Parathyroid adenoma (tissue), 2 donors: Measurements from ENCODE around the gene SEMA4B.

Experiments
- H2AFZ ChIP-seq: fragments of 300-600 bp; sonication (generic); one replicate; pipeline ENCODE4 v1.7.0; 2017; ENCODE audit warnings: antibody characterized with exemption, mild to moderate bottlenecking
- H3K27ac ChIP-seq: fragments of 300-600 bp; sonication (generic); one replicate; pipeline ENCODE4 v1.7.0; 2017
- H3K27me3 ChIP-seq: fragments of 300-600 bp; sonication (generic); one replicate; pipeline ENCODE4 v1.7.0; 2017; ENCODE audit warnings: low read length; ENCODE audit not compliant: control insufficient read depth, insufficient read depth
- H3K36me3 ChIP-seq: fragments of 300-600 bp; sonication (generic); one replicate; pipeline ENCODE4 v1.7.0; 2017; ENCODE audit warnings: low read length; ENCODE audit not compliant: control insufficient read depth, insufficient read depth
- H3K4me1 ChIP-seq: fragments of 300-600 bp; sonication (generic); one replicate; pipeline ENCODE4 v1.7.0; 2017; ENCODE audit warnings: control low read depth
- H3K4me2 ChIP-seq: fragments of 300-600 bp; sonication (generic); one replicate; pipeline ENCODE4 v1.7.0; 2017; ENCODE audit warnings: low read length
- H3K4me3 ChIP-seq: fragments of 300-600 bp; sonication (generic); one replicate; pipeline ENCODE4 v1.7.0; 2017; ENCODE audit warnings: low read depth, low read length
- H3K79me2 ChIP-seq: fragments of 300-600 bp; sonication (generic); one replicate; pipeline ENCODE4 v1.7.0; 2017; ENCODE audit warnings: control low read depth
- H3K9ac ChIP-seq: fragments of 300-600 bp; sonication (generic); one replicate; pipeline ENCODE4 v1.7.0; 2017; ENCODE audit warnings: mild to moderate bottlenecking
- H3K9me3 ChIP-seq: fragments of 300-600 bp; sonication (generic); one replicate; pipeline ENCODE4 v1.7.0; 2017; ENCODE audit warnings: low read length; ENCODE audit not compliant: control insufficient read depth
- TF ChIP-seq, protein P1 (sequence below): fragments of 300-600 bp; sonication (generic); IDR thresholded peaks from one replicate; pipeline ENCODE4 v1.7.0; 2017; ENCODE audit warnings: antibody characterized with exemption, mild to moderate bottlenecking
- donor health status: primary hyperparathyroidism.

The SEMA4B gene

DNA sequence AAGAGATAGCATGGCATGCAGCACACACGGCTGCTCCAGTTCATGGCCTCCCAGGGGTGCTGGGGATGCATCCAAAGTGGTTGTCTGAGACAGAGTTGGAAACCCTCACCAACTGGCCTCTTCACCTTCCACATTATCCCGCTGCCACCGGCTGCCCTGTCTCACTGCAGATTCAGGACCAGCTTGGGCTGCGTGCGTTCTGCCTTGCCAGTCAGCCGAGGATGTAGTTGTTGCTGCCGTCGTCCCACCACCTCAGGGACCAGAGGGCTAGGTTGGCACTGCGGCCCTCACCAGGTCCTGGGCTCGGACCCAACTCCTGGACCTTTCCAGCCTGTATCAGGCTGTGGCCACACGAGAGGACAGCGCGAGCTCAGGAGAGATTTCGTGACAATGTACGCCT lies 27.8 kb downstream of the SEMA4B start:
- no peaks in the 10 kb centered on the region for H3K79me2 ChIP-seq
- TF ChIP-seq, protein P1, sequence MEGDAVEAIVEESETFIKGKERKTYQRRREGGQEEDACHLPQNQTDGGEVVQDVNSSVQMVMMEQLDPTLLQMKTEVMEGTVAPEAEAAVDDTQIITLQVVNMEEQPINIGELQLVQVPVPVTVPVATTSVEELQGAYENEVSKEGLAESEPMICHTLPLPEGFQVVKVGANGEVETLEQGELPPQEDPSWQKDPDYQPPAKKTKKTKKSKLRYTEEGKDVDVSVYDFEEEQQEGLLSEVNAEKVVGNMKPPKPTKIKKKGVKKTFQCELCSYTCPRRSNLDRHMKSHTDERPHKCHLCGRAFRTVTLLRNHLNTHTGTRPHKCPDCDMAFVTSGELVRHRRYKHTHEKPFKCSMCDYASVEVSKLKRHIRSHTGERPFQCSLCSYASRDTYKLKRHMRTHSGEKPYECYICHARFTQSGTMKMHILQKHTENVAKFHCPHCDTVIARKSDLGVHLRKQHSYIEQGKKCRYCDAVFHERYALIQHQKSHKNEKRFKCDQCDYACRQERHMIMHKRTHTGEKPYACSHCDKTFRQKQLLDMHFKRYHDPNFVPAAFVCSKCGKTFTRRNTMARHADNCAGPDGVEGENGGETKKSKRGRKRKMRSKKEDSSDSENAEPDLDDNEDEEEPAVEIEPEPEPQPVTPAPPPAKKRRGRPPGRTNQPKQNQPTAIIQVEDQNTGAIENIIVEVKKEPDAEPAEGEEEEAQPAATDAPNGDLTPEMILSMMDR, result no peak
- no peak overlapping the region for H3K4me3 ChIP-seq
- H2AFZ ChIP-seq, result no peak overlapping the region
- peaks cover 9% of the 10 kb centered on the region for H3K4me1 ChIP-seq
- no peak overlapping the region for H3K4me2 ChIP-seq
- H3K9ac ChIP-seq, result no peak overlapping the region
- H3K9me3 ChIP-seq, result no peaks in the 10 kb centered on the region
- no peak overlapping the region for H3K27ac ChIP-seq
- H3K27me3 ChIP-seq, result no peaks in the 10 kb centered on the region
- H3K36me3 ChIP-seq, result no peaks in the 10 kb centered on the region

DNA sequence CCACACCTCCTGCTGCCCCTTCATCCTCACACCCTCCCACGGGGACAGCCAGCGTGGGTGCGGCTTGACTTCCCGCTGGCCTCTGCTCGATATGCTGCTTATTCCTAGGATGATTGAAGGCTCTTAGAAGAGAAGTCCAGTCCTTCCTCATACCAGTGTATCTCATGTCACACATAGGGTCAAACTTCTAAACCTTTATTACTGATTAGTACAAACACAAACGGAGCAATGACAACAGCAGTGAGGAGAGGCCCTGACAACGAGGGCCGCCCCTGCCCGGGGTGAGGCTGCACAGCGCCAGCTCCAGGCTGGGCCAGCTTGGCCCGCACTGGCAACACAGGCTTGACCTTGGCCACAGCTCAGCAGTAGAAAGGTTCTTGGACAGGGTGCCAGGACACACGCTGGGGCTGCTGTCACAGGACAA lies 29.0 kb downstream of the SEMA4B start:
- Histone ChIP-seq H3K4me2 (no peak overlapping the region), H3K79me2 (no peaks in the 10 kb centered on the region), H3K4me1 (peaks cover 9% of the 10 kb centered on the region), H3K27ac (no peak overlapping the region), H3K27me3 (no peaks in the 10 kb centered on the region), H3K4me3 (no peak overlapping the region), H3K36me3 (no peaks in the 10 kb centered on the region), H3K9ac (no peak overlapping the region), H2AFZ (no peak overlapping the region), H3K9me3 (no peaks in the 10 kb centered on the region)
- TF ChIP-seq, protein P1, result no peak

DNA sequence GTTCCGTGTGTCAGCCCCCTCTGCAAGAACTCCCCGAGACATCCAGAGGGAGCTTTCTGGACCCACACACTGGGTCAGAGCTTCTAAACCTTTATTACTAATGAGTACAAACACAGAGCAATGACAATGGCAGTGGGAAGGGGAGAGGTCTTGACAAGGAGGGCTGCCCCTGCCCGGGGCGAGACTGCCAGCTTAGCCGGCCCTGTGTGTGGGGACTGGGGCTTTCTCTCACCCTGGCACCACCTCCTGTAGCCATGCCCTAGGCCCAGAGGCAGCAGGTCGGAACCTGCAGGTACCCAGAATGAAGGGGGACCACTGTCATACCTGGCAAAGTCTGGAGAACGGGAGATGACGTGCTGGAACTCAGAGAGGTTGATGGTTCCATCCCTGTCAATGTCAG lies 29.5 kb downstream of the SEMA4B start:
- Histone ChIP-seq H3K36me3 (no peaks in the 10 kb centered on the region), H3K4me3 (no peak overlapping the region), H2AFZ (no peak overlapping the region), H3K4me1 (peaks cover 9% of the 10 kb centered on the region), H3K79me2 (no peaks in the 10 kb centered on the region), H3K9me3 (no peaks in the 10 kb centered on the region), H3K27me3 (no peaks in the 10 kb centered on the region), H3K4me2 (no peak overlapping the region), H3K27ac (no peak overlapping the region), H3K9ac (no peak overlapping the region)
- TF ChIP-seq, protein P1, result no peak

DNA sequence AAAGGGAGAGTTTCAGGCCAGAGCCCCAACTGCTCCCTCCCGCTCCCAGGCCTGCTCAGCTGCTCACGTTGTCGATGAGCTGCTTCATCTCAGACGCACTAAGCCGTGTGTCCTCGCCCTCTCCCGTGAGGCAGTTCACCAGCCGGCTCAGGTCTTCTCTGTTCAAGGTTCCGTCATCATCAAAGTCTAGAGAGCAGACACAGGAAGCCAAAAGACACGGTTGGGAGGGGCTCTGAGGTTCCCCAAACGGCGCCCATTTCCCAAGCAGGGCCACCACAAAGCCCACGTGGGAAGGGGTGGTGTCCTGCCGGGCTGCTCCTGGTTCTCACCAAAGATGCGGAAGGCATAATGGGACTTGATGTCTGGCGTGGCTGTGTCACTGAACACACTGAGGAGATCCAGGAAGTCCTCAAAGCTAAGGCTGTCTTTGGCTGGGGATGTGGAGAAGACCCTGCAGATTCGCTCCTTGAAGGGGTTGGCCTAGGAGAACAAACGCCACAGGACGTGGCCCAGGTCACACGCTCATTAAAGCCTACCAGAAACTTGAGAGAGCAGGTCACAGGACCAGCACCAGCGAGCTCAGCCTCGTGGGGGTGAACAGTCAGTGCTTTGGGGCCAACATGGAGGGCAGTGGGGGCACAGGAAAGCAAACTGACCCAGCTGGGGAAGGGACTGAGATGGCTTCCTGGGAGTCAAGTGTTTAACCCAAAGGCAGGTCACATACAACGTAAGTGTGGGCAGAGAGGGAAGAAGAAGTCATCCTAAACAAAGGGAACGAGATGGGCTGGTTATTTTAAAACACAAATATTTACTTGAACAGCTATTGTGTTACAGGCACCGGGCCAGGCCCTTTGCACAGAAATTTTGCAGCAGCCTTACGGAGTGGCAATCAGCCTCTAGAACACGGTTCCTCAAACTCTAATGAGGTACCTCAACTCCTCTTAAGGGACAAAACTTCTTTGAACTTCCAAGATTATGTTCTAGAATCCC lies 30.2 kb downstream of the SEMA4B start:
- Histone ChIP-seq H3K27ac (no peak overlapping the region), H3K9me3 (no peaks in the 10 kb centered on the region), H3K79me2 (no peaks in the 10 kb centered on the region), H3K27me3 (no peaks in the 10 kb centered on the region), H3K4me2 (no peak overlapping the region), H2AFZ (no peak overlapping the region), H3K9ac (no peak overlapping the region), H3K36me3 (no peaks in the 10 kb centered on the region), H3K4me3 (no peak overlapping the region), H3K4me1 (peaks cover 9% of the 10 kb centered on the region)
- TF ChIP-seq, protein P1, result no peak
